GM10266 (cell line): ENCODE measurements around the gene DLEC1.

ENCODE experiments used
- DNase-seq: peaks from one replicate; pipeline ENCODE4 v3.0.0; 2012; ENCODE audit errors: extremely low spot score
- TF ChIP-seq, protein P1 (sequence below): IDR thresholded peaks from 2 replicates; pipeline ENCODE4 v1.5.1; 2012; ENCODE audit warnings: mild to moderate bottlenecking, low read depth; ENCODE audit not compliant: control insufficient read depth, insufficient read depth; ENCODE audit errors: missing control alignments

Gene DLEC1

DNA sequence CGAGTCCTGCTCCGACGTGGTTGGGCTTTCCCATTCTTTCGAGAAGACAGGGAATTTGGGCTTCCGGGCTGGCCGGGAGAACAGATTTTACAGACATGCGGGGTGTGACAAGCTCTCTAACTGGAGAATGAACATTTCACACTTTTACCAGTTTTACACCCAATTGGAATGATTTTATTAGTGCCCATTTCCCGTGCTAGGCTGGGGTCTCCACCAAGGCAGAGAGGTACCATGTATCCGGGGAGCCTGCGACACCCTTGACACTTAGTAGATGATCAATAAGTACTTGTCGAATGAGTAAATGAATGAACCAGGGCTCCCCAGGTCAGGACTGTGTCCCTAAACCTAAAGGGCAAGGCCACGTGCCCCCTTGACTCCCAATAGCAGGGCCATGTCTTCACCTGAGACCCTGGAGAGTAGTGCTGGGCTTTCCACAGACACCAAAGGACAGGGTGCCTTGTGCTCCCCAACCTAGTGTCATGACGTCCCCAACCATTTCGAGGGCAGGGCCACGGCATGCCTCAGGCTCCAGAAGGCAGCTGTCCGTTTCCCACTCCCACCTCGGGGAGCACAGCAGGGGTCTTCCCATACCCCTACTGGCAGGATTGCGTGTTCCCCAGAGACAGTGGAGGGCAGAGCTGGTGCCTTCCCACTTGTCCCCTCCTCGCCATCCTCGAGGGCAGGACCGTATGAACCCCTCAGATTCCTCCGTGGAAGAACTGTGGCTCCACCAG is 98.8 kb downstream of the DLEC1 start:
- DNase-seq, result peak; percentile 46
- TF ChIP-seq, protein P1, sequence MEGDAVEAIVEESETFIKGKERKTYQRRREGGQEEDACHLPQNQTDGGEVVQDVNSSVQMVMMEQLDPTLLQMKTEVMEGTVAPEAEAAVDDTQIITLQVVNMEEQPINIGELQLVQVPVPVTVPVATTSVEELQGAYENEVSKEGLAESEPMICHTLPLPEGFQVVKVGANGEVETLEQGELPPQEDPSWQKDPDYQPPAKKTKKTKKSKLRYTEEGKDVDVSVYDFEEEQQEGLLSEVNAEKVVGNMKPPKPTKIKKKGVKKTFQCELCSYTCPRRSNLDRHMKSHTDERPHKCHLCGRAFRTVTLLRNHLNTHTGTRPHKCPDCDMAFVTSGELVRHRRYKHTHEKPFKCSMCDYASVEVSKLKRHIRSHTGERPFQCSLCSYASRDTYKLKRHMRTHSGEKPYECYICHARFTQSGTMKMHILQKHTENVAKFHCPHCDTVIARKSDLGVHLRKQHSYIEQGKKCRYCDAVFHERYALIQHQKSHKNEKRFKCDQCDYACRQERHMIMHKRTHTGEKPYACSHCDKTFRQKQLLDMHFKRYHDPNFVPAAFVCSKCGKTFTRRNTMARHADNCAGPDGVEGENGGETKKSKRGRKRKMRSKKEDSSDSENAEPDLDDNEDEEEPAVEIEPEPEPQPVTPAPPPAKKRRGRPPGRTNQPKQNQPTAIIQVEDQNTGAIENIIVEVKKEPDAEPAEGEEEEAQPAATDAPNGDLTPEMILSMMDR, result no peak

- DNase-seq, result peak; percentile 78
- TF ChIP-seq, protein P1, result no peak
Observed at GRCh38 chr3:38138349-38139190, 99.6 kb downstream of the DLEC1 start, which contains the start of gene MYD88. Gene MYD88, plus strand, starts transcription at chr3:38138661. Its CDS starts 40 bp downstream, at chr3:38138701.

- TF ChIP-seq, protein P1, result no peak
- no peak for DNase-seq
Observed at GRCh38 chr3:38139191-38139590, 100.2 kb downstream of the DLEC1 start.

DNA sequence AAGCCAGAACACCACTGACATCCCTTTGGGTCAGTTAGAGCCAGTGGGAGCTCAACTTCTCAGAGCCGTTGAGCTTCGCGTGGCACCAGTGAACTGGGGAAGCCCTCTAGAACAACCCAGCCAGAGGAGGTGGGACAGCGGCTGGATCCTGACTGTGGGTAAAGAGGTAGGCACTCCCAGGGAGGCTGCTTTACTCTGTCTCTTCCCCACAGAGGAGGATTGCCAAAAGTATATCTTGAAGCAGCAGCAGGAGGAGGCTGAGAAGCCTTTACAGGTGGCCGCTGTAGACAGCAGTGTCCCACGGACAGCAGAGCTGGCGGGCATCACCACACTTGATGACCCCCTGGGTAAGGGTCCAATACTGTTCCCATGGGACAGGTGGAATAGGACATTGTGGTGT is 100.6 kb downstream of the DLEC1 start:
- TF ChIP-seq, protein P1, result no peak
- no peak for DNase-seq

GRCh38 chr3:38140326-38141172 is 101.5 kb downstream of the DLEC1 start:
- TF ChIP-seq, protein P1, result no peak
- no peak for DNase-seq

DNA sequence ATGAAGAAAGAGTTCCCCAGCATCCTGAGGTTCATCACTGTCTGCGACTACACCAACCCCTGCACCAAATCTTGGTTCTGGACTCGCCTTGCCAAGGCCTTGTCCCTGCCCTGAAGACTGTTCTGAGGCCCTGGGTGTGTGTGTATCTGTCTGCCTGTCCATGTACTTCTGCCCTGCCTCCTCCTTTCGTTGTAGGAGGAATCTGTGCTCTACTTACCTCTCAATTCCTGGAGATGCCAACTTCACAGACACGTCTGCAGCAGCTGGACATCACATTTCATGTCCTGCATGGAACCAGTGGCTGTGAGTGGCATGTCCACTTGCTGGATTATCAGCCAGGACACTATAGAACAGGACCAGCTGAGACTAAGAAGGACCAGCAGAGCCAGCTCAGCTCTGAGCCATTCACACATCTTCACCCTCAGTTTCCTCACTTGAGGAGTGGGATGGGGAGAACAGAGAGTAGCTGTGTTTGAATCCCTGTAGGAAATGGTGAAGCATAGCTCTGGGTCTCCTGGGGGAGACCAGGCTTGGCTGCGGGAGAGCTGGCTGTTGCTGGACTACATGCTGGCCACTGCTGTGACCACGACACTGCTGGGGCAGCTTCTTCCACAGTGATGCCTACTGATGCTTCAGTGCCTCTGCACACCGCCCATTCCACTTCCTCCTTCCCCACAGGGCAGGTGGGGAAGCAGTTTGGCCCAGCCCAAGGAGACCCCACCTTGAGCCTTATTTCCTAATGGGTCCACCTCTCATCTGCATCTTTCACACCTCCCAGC is 102.4 kb downstream of the DLEC1 start:
- TF ChIP-seq, protein P1, result no peak
- no peak for DNase-seq
